IMR-90 (cell line): ENCODE results near the gene DBN1. TPM values are rescaled to one million over a fixed set of nuclear protein-coding genes. Genes with fewer than 3 reads are reported as not detected.

Experiments
- ATAC-seq: fragments of 200-7000 bp; cut with Tn5 transposase; 2 replicates; pipeline ENCODE4 v1.9.1; 2020; ENCODE audit warnings: low read depth, mild to moderate bottlenecking, moderate library complexity
- BruUV-seq: library from RNA; stranded (reverse); fragments of 400-500 nt; replicated peaks from 2 replicates; lab custom pipeline; 2021; lab: Mats Ljungman, UMichigan
- CTCF ChIA-PET: fragments of 300-600 bp; formaldehyde crosslinking; extraction: SDS; loops from one replicate; lab custom pipeline; 2021; ENCODE audit warnings: antibody characterized with exemption; lab: Yijun Ruan, JAX
- POLR2A ChIA-PET: fragments of 300-600 bp; sonication (Branson Sonifier 250); formaldehyde crosslinking; loops from one replicate; lab custom pipeline; 2022; ENCODE audit warnings: antibody characterized with exemption; ENCODE audit not compliant: unreplicated experiment; lab: Charles Lee
- DNase-seq: peaks from one replicate; pipeline ENCODE4 v3.0.0; 2013
- H2AFZ ChIP-seq: replicated peaks from 2 replicates; pipeline ENCODE3; 2013; ENCODE audit warnings: low read length, mild to moderate bottlenecking; ENCODE audit not compliant: poor library complexity
- H2AK5ac ChIP-seq: 2 replicates; pipeline ENCODE4 v1.6.1; 2013; ENCODE audit warnings: low read depth, low read length, inconsistent platforms
- H2AK9ac ChIP-seq: replicated peaks from 2 replicates; pipeline ENCODE3; 2013; ENCODE audit warnings: mild to moderate bottlenecking, low read depth, low read length, moderate library complexity; ENCODE audit not compliant: poor library complexity
- H2BK120ac ChIP-seq: 2 replicates; pipeline ENCODE4 v1.6.1; 2013; ENCODE audit warnings: low read depth, low read length, inconsistent platforms
- H2BK15ac ChIP-seq: 3 replicates; pipeline ENCODE4 v1.6.1; 2013; ENCODE audit warnings: low read depth, low read length, inconsistent platforms
- H2BK20ac ChIP-seq: 2 replicates; pipeline ENCODE4 v1.6.1; 2013; ENCODE audit warnings: low read depth, mild to moderate bottlenecking, inconsistent platforms, low read length, moderate library complexity
- H2BK5ac ChIP-seq: 2 replicates; pipeline ENCODE4 v1.6.1; 2013; ENCODE audit warnings: mild to moderate bottlenecking, low read depth, low read length, inconsistent platforms; ENCODE audit not compliant: poor library complexity, severe bottlenecking
- H3K14ac ChIP-seq: replicated peaks from 2 replicates; pipeline ENCODE4 v1.6.1; 2013; ENCODE audit warnings: low read depth, low read length, inconsistent platforms
- H3K18ac ChIP-seq: 2 replicates; pipeline ENCODE4 v1.6.1; 2013; ENCODE audit warnings: low read depth, low read length, control low read depth
- H3K23ac ChIP-seq: 2 replicates; pipeline ENCODE4 v1.6.1; 2013; ENCODE audit warnings: low read depth, low read length, inconsistent platforms
- H3K27ac ChIP-seq: 2 replicates; pipeline ENCODE4 v1.5.1; 2013; ENCODE audit warnings: mild to moderate bottlenecking, control low read depth, low read length; ENCODE audit not compliant: insufficient read depth
- H3K27me3 ChIP-seq: 2 replicates; pipeline ENCODE4 v1.6.1; 2013; ENCODE audit warnings: low read length; ENCODE audit not compliant: control insufficient read depth, insufficient read depth
- H3K36me3 ChIP-seq: 2 replicates; pipeline ENCODE4 v1.6.1; 2013; ENCODE audit warnings: low read length, mixed read lengths; ENCODE audit not compliant: control insufficient read depth, insufficient read depth
- H3K4ac ChIP-seq: 2 replicates; pipeline ENCODE4 v1.6.1; 2013; ENCODE audit warnings: low read depth, low read length, inconsistent platforms
- H3K4me1 ChIP-seq: 2 replicates; pipeline ENCODE4 v1.6.1; 2013; ENCODE audit warnings: low read length, mixed read lengths; ENCODE audit not compliant: control insufficient read depth, insufficient read depth
- H3K4me2 ChIP-seq: 2 replicates; pipeline ENCODE4 v1.6.1; 2013; ENCODE audit warnings: low read depth, mild to moderate bottlenecking, control low read depth, low read length, moderate library complexity
- H3K4me3 ChIP-seq: 2 replicates; pipeline ENCODE4 v1.5.1; 2013; ENCODE audit warnings: low read depth, mild to moderate bottlenecking, control low read depth, low read length, moderate library complexity; ENCODE audit not compliant: insufficient read depth
- H3K56ac ChIP-seq: 2 replicates; pipeline ENCODE4 v1.6.1; 2013; ENCODE audit warnings: low read length, inconsistent platforms; ENCODE audit not compliant: insufficient read depth; ENCODE audit errors: extremely low read depth
- H3K79me1 ChIP-seq, 2 experiments: 2 replicates each; pipeline ENCODE4 v1.6.1; 2013; ENCODE audit warnings: low read length in 2 of 2, inconsistent platforms in 1 of 2, low read depth in 1 of 2
- H3K9ac ChIP-seq: 2 replicates; pipeline ENCODE4 v1.6.1; 2013; ENCODE audit warnings: low read depth, low read length, control low read depth
- H3K9me1 ChIP-seq: 2 replicates; pipeline ENCODE4 v1.6.1; 2013; ENCODE audit warnings: low read length, inconsistent platforms; ENCODE audit not compliant: insufficient read depth
- H3K9me3 ChIP-seq: 2 replicates; pipeline ENCODE4 v1.6.1; 2013; ENCODE audit warnings: low read length; ENCODE audit not compliant: control insufficient read depth, insufficient read depth
- H4K20me1 ChIP-seq: 2 replicates; pipeline ENCODE4 v1.6.1; 2013; ENCODE audit warnings: low read length, inconsistent platforms; ENCODE audit not compliant: insufficient read depth
- H4K5ac ChIP-seq: 2 replicates; pipeline ENCODE4 v1.6.1; 2013; ENCODE audit warnings: mild to moderate bottlenecking, low read depth, low read length, control low read depth
- H4K8ac ChIP-seq, 2 experiments: 2 replicates each; pipeline ENCODE4 v1.6.1; 2013; ENCODE audit warnings: low read depth in 2 of 2, low read length in 2 of 2, control low read depth in 1 of 2, inconsistent platforms in 1 of 2
- H4K91ac ChIP-seq: 2 replicates; pipeline ENCODE4 v1.6.1; 2013; ENCODE audit warnings: low read depth, low read length, inconsistent platforms; ENCODE audit not compliant: insufficient read depth
- BHLHE40 ChIP-seq: fragments of 150-350 bp; IDR thresholded peaks from 2 replicates; pipeline ENCODE4 v1.6.1; 2016; ENCODE audit warnings: mild to moderate bottlenecking, low read depth, low read length
- CEBPB ChIP-seq: IDR thresholded peaks from 2 replicates; pipeline ENCODE4 v1.6.1; 2012; ENCODE audit warnings: low read depth, low read length, improper control_type of control experiment
- CHD1 ChIP-seq: IDR thresholded peaks from 2 replicates; pipeline ENCODE4 v1.6.1; 2012; ENCODE audit warnings: low read depth, low read length, improper control_type of control experiment
- FOS ChIP-seq: fragments of 150-350 bp; IDR thresholded peaks from 2 replicates; pipeline ENCODE4 v1.6.1; 2016; ENCODE audit warnings: low read depth, low read length
- MAFK ChIP-seq: IDR thresholded peaks from 2 replicates; pipeline ENCODE4 v1.6.1; 2012; ENCODE audit warnings: low read depth, low read length, improper control_type of control experiment
- MAZ ChIP-seq: IDR thresholded peaks from 2 replicates; pipeline ENCODE4 v1.6.1; 2012; ENCODE audit warnings: low read depth, mild to moderate bottlenecking, low read length, improper control_type of control experiment, moderate library complexity, borderline replicate concordance
- MXI1 ChIP-seq: IDR thresholded peaks from 2 replicates; pipeline ENCODE4 v1.6.1; 2012; ENCODE audit warnings: low read depth, mild to moderate bottlenecking, low read length, moderate library complexity, borderline replicate concordance
- NFE2L2 ChIP-seq: fragments of 150-350 bp; IDR thresholded peaks from 2 replicates; pipeline ENCODE4 v1.6.1; 2016; ENCODE audit warnings: low read depth, mild to moderate bottlenecking, low read length
- POLR2A ChIP-seq: IDR thresholded peaks from 2 replicates; pipeline ENCODE4 v1.6.1; 2012; ENCODE audit warnings: mild to moderate bottlenecking, low read depth, low read length
- RAD21 ChIP-seq: IDR thresholded peaks from 2 replicates; pipeline ENCODE4 v1.6.1; 2012; ENCODE audit warnings: low read length, improper control_type of control experiment
- RCOR1 ChIP-seq: IDR thresholded peaks from 2 replicates; pipeline ENCODE4 v1.6.1; 2012; ENCODE audit warnings: mild to moderate bottlenecking, low read length, improper control_type of control experiment; ENCODE audit not compliant: insufficient replicate concordance
- RFX5 ChIP-seq: IDR thresholded peaks from 2 replicates; pipeline ENCODE4 v1.8.0; 2012; ENCODE audit warnings: low read depth, mild to moderate bottlenecking, low read length, moderate library complexity
- SMC3 ChIP-seq: fragments of 150-350 bp; IDR thresholded peaks from 2 replicates; pipeline ENCODE4 v1.6.1; 2016; ENCODE audit warnings: low read depth, mild to moderate bottlenecking, antibody characterized with exemption, low read length, moderate library complexity
- WGBS, 2 experiments: methylation state at CpG; one replicate each; pipeline versions ENCODE4 v1.1.5 to v1.1.7; 2013; ENCODE audit warnings: missing lambda C conversion rate in 2 of 2; ENCODE audit not compliant: insufficient read length in 1 of 2; ENCODE audit errors: extremely low coverage in 2 of 2; 5-methylcytosine and 5-hydroxymethylcytosine counted together
- dilution Hi-C: fragments of 300-500 bp; cut with HindIII; formaldehyde crosslinking; loops from one replicate; pipeline ENCODE4 v1.14.3; 2018; ENCODE audit warnings: low sequenced_read_pairs; ENCODE audit not compliant: unreplicated experiment
- in situ Hi-C: fragments of 300-500 bp; cut with MboI; formaldehyde crosslinking; loops from 3 replicates; pipeline ENCODE4 v1.14.3; 2019; ENCODE audit warnings: low sequenced_read_pairs, inconsistent platforms, mixed read lengths
- intact Hi-C: fragments of 100-400 bp; cut with micrococcal nuclease; formaldehyde crosslinking; loops from 2 replicates; pipeline ENCODE4 v1.10.0; 2022
- polyA plus RNA-seq, 3 experiments: library from polyadenylated mRNA; depleted of rRNA; stranded (reverse); fragments of >200 nt; gene quantifications; 2 replicates each; pipeline ENCODE4 v1.2.3, GENCODE V29; 2012; ENCODE audit warnings: low replicate concordance in 1 of 3
- total RNA-seq: library from RNA; depleted of rRNA; stranded (reverse); fragments of >200 nt; gene quantifications from 2 replicates; pipeline ENCODE4 v1.2.3, GENCODE V29; 2012
- TF ChIP-seq, protein P1 (sequence below): fragments of 150-350 bp; IDR thresholded peaks from 2 replicates; pipeline ENCODE4 v1.6.1; 2016; ENCODE audit warnings: low read depth, mild to moderate bottlenecking, low read length, moderate library complexity, borderline replicate concordance
- TF ChIP-seq, protein P2 (sequence below): fragments of 150-350 bp; IDR thresholded peaks from 2 replicates; pipeline ENCODE4 v1.6.1; 2017; ENCODE audit warnings: mild to moderate bottlenecking, antibody characterized with exemption, low read length, low read depth
- TF ChIP-seq, protein P3 (sequence below): conservative IDR thresholded peaks from 2 replicates; pipeline ENCODE4 v1.5.1; 2012; ENCODE audit warnings: mild to moderate bottlenecking, low read depth, low read length, improper control_type of control experiment

Gene DBN1
- total and polyA plus RNA-seq, 2 of the 4 experiments (the other 2 are of a cell fraction): 122 to 187 TPM

DNA sequence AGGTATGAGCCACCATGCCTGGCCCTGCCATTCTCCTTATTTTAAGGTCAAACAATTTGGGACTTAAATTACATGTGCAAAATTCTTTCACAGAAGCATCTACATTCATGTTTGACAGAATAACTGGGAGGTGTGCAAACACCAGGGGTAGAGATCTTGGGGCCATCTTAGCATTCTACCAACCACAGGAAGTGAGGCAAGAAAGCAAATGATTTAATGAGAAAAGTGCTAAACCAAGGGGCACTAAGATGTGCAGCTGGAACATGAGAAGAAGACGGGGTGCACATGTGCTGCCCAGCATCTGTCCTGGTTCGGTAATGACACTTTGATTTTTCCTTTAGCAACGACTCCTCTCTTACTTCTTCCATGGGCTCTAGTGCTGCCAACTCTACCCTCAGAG, 62.9 kb downstream of the DBN1 start:
- Histone ChIP-seq H3K9me3 (no peaks in the 10 kb centered on the region), H3K14ac (no peak overlapping the region), H3K4me3 (no peak overlapping the region), H2AK9ac (no peak overlapping the region), H3K56ac (no peak overlapping the region), H2BK20ac (no peak overlapping the region), H3K79me1 (no peaks in the 10 kb centered on the region), H4K8ac (no peak overlapping the region), H2BK120ac (no peak overlapping the region), H3K9me1 (no peaks in the 10 kb centered on the region), H3K27me3 (peaks cover 26% of the 10 kb centered on the region), H3K4me2 (no peak overlapping the region), H3K18ac (no peak overlapping the region), H3K4ac (no peak overlapping the region), H3K27ac (no peak overlapping the region), H2BK15ac (no peak overlapping the region), H4K5ac (no peak overlapping the region), H4K91ac (no peak overlapping the region), H3K4me1 (no peaks in the 10 kb centered on the region), H3K36me3 (no peaks in the 10 kb centered on the region), H4K20me1 (no peaks in the 10 kb centered on the region), H2AFZ (no peak overlapping the region), H3K23ac (no peak overlapping the region), H2BK5ac (no peak overlapping the region), H3K9ac (no peak overlapping the region), H2AK5ac (no peak overlapping the region)
- POLR2A ChIA-PET: interaction anchor here (0.6 kb wide), 1 partner anchor 46 kb away, joined by 3 read pairs; no protein-coding TSS in a partner anchor
- dilution Hi-C loops: no loop called here
- no TSS peak for BruUV-seq
- intact Hi-C loops: no loop called here
- in situ Hi-C loops: no loop called here
- 76% methylated on average over 2 of the region's 3 CpGs; no CpG with 5 or more reads in 1 of the 2 experiments for WGBS, 2 experiments
- no peak for TF ChIP-seq POLR2A
- no peak for TF ChIP-seq RFX5
- no peak for TF ChIP-seq CEBPB
- TF ChIP-seq RCOR1: no peak
- no peak for TF ChIP-seq FOS
- no peak for TF ChIP-seq BHLHE40
- TF ChIP-seq CHD1: no peak
- TF ChIP-seq MAFK: no peak
- TF ChIP-seq, protein P1, sequence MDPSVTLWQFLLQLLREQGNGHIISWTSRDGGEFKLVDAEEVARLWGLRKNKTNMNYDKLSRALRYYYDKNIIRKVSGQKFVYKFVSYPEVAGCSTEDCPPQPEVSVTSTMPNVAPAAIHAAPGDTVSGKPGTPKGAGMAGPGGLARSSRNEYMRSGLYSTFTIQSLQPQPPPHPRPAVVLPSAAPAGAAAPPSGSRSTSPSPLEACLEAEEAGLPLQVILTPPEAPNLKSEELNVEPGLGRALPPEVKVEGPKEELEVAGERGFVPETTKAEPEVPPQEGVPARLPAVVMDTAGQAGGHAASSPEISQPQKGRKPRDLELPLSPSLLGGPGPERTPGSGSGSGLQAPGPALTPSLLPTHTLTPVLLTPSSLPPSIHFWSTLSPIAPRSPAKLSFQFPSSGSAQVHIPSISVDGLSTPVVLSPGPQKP: no peak
- no peak for TF ChIP-seq MXI1
- TF ChIP-seq NFE2L2: no peak
- TF ChIP-seq, protein P2, sequence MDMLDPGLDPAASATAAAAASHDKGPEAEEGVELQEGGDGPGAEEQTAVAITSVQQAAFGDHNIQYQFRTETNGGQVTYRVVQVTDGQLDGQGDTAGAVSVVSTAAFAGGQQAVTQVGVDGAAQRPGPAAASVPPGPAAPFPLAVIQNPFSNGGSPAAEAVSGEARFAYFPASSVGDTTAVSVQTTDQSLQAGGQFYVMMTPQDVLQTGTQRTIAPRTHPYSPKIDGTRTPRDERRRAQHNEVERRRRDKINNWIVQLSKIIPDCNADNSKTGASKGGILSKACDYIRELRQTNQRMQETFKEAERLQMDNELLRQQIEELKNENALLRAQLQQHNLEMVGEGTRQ: no peak
- no peak for TF ChIP-seq RAD21
- TF ChIP-seq, protein P3, sequence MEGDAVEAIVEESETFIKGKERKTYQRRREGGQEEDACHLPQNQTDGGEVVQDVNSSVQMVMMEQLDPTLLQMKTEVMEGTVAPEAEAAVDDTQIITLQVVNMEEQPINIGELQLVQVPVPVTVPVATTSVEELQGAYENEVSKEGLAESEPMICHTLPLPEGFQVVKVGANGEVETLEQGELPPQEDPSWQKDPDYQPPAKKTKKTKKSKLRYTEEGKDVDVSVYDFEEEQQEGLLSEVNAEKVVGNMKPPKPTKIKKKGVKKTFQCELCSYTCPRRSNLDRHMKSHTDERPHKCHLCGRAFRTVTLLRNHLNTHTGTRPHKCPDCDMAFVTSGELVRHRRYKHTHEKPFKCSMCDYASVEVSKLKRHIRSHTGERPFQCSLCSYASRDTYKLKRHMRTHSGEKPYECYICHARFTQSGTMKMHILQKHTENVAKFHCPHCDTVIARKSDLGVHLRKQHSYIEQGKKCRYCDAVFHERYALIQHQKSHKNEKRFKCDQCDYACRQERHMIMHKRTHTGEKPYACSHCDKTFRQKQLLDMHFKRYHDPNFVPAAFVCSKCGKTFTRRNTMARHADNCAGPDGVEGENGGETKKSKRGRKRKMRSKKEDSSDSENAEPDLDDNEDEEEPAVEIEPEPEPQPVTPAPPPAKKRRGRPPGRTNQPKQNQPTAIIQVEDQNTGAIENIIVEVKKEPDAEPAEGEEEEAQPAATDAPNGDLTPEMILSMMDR: no peak
- TF ChIP-seq MAZ: no peak
- no peak for TF ChIP-seq SMC3
- CTCF ChIA-PET: no interaction called here
- DNase-seq: no peak
- ATAC-seq: no peak
